Natural killer cell (primary cell): Measurements from ENCODE around the gene PXDN. TPM values are rescaled to one million over a fixed set of nuclear protein-coding genes. Genes with fewer than 3 reads are reported as not detected.

Experiments used
- ATAC-seq, 3 donors: fragments of 150-1000 bp in 2 of 3; fragments of 200-7000 bp in 1 of 3; cut with Tn5 transposase; 1 replicate in 1 of 3; 2 replicates in 2 of 3; pipeline ENCODE4 v1.10.0; 2021; ENCODE audit warnings: mild to moderate bottlenecking in 2 of 3, moderate library complexity in 2 of 3
- DNase-seq, 2 donors: peaks; one replicate each; pipeline versions ENCODE4 v3.0.0 to v3.0.0-alpha.2; 2013 to 2021; ENCODE audit warnings: mixed read lengths in 1 of 2
- H3K27ac ChIP-seq: one replicate; pipeline ENCODE4 v1.5.1; 2013; ENCODE audit warnings: mild to moderate bottlenecking, low read length
- H3K27me3 ChIP-seq: one replicate; pipeline ENCODE4 v1.6.1; 2013; ENCODE audit warnings: low read length; ENCODE audit not compliant: control insufficient read depth, insufficient read depth
- H3K36me3 ChIP-seq: one replicate; pipeline ENCODE4 v1.6.1; 2013; ENCODE audit warnings: low read length; ENCODE audit not compliant: control insufficient read depth, insufficient read depth
- H3K4me1 ChIP-seq: one replicate; pipeline ENCODE4 v1.6.1; 2013; ENCODE audit warnings: low read length; ENCODE audit not compliant: control insufficient read depth, insufficient read depth
- H3K4me3 ChIP-seq: one replicate; pipeline ENCODE4 v1.5.1; 2013; ENCODE audit warnings: low read length
- H3K9me3 ChIP-seq: one replicate; pipeline ENCODE4 v1.6.1; 2013; ENCODE audit warnings: low read length; ENCODE audit not compliant: control insufficient read depth, insufficient read depth
- H3K27ac Mint-ChIP-seq, 2 donors: one replicate each; pipeline ENCODE4 v1.8.0; 2022; ENCODE audit warnings: mild to moderate bottlenecking in 2 of 2, mixed read lengths in 2 of 2, moderate library complexity in 1 of 2
- H3K27me3 Mint-ChIP-seq, 2 donors: one replicate each; pipeline ENCODE4 v1.8.0; 2022; ENCODE audit warnings: low read depth in 2 of 2, mixed read lengths in 2 of 2
- H3K36me3 Mint-ChIP-seq: one replicate; pipeline ENCODE4 v1.8.0; 2022; ENCODE audit warnings: mixed read lengths
- H3K4me1 Mint-ChIP-seq, 2 donors: one replicate each; pipeline ENCODE4 v1.8.0; 2022; ENCODE audit warnings: mixed read lengths in 2 of 2
- H3K4me3 Mint-ChIP-seq: one replicate; pipeline ENCODE4 v1.8.0; 2022; ENCODE audit warnings: mild to moderate bottlenecking, moderate library complexity, mixed read lengths
- H3K9me3 Mint-ChIP-seq, 2 donors: one replicate each; pipeline ENCODE4 v1.8.0; 2022; ENCODE audit warnings: mixed read lengths in 2 of 2
- WGBS: methylation state at CpG from one replicate; pipeline ENCODE4 v1.1.7; 2013; ENCODE audit warnings: missing lambda C conversion rate; ENCODE audit not compliant: insufficient coverage; 5-methylcytosine and 5-hydroxymethylcytosine counted together
- intact Hi-C: fragments of 100-400 bp; cut with micrococcal nuclease; formaldehyde crosslinking; loops from one replicate; pipeline ENCODE4 v1.14.2; 2022
- total RNA-seq, 4 donors: library from RNA; stranded (reverse); fragments of 120-200 nt in 1 of 4; gene quantifications; one replicate each; pipeline versions ENCODE4 v1.2.3 to v1.2.4, GENCODE V29; 2013 to 2022
- TF ChIP-seq, protein P1 (sequence below): fragments of 200-600 bp; IDR thresholded peaks from one replicate; pipeline ENCODE4 v1.8.0; 2022; ENCODE audit warnings: antibody characterized with exemption

Gene PXDN
- total RNA-seq, 3 donors from 2014 or later (not counting 1 experiment from before 2014, with no cell fraction given): 2.1 to 3.7 (median 2.5) TPM

DNA sequence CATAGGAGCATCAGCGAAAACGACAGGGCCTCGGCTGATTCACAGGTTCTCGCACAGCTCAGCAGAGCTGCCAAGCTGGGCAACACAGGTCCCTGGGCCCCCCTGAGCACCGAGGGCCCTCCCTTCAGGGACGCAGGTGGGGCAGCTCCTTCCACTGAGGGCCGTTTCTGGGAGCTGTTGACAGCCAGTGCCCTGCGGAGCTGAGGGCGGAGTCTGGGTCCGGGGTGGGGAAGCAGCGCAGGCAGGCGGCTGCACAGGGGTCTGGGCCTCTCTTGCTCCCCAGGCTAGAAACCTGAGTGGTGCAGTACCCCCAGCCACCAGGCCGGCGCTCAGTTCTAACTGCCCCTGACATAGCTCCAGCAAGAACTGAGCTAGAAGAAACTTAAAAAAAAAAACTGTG lies 65.7 kb downstream of the PXDN start:
- H3K36me3 ChIP-seq: no peaks in the 10 kb centered on the region
- no peaks in the 10 kb centered on the region for H3K27me3 Mint-ChIP-seq
- H3K36me3 Mint-ChIP-seq: no peaks in the 10 kb centered on the region
- WGBS: 96% methylated on average over 14 of the region's 14 CpGs
- H3K27ac ChIP-seq: no peak overlapping the region
- no peaks in the 10 kb centered on the region for H3K27me3 ChIP-seq
- no peak for DNase-seq
- no peak for ATAC-seq
- TF ChIP-seq, protein P1, sequence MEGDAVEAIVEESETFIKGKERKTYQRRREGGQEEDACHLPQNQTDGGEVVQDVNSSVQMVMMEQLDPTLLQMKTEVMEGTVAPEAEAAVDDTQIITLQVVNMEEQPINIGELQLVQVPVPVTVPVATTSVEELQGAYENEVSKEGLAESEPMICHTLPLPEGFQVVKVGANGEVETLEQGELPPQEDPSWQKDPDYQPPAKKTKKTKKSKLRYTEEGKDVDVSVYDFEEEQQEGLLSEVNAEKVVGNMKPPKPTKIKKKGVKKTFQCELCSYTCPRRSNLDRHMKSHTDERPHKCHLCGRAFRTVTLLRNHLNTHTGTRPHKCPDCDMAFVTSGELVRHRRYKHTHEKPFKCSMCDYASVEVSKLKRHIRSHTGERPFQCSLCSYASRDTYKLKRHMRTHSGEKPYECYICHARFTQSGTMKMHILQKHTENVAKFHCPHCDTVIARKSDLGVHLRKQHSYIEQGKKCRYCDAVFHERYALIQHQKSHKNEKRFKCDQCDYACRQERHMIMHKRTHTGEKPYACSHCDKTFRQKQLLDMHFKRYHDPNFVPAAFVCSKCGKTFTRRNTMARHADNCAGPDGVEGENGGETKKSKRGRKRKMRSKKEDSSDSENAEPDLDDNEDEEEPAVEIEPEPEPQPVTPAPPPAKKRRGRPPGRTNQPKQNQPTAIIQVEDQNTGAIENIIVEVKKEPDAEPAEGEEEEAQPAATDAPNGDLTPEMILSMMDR: no peak
- no peaks in the 10 kb centered on the region for H3K9me3 Mint-ChIP-seq
- H3K4me1 ChIP-seq: no peaks in the 10 kb centered on the region
- no peak overlapping the region for H3K4me3 ChIP-seq
- no peaks in the 10 kb centered on the region for H3K4me1 Mint-ChIP-seq
- intact Hi-C loops: no loop called here
- no peak overlapping the region for H3K27ac Mint-ChIP-seq
- H3K9me3 ChIP-seq: no peaks in the 10 kb centered on the region
- H3K4me3 Mint-ChIP-seq: no peak overlapping the region

DNA sequence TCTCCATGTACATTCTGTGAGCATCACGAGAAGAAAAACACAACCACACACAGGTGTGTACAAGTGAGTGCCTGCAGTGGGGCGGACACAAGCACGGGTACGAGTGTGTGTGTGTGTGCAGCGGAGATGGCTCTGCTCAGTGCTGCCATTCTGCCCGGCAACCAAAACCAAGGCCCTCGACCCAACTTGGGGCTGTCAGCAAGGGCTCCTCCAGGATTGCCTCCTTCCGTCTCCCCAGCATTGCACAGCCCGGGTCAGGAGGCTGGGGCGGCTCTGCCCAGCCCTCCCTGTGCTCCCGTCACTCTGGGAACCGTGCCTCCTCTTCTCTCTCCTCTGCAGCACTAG lies 66.5 kb downstream of the PXDN start:
- intact Hi-C loops: no loop called here
- H3K27me3 Mint-ChIP-seq: no peaks in the 10 kb centered on the region
- WGBS: 92% methylated on average over 12 of the region's 12 CpGs
- TF ChIP-seq, protein P1: no peak
- ATAC-seq (no peak), DNase-seq (no peak)
- H3K27ac Mint-ChIP-seq: no peak overlapping the region
- H3K9me3 Mint-ChIP-seq: no peaks in the 10 kb centered on the region
- no peaks in the 10 kb centered on the region for H3K4me1 ChIP-seq
- H3K4me1 Mint-ChIP-seq: no peaks in the 10 kb centered on the region
- no peaks in the 10 kb centered on the region for H3K9me3 ChIP-seq
- H3K36me3 Mint-ChIP-seq: no peaks in the 10 kb centered on the region
- no peaks in the 10 kb centered on the region for H3K36me3 ChIP-seq
- no peak overlapping the region for H3K27ac ChIP-seq
- H3K27me3 ChIP-seq: no peaks in the 10 kb centered on the region
- H3K4me3 ChIP-seq: no peak overlapping the region
- no peak overlapping the region for H3K4me3 Mint-ChIP-seq

DNA sequence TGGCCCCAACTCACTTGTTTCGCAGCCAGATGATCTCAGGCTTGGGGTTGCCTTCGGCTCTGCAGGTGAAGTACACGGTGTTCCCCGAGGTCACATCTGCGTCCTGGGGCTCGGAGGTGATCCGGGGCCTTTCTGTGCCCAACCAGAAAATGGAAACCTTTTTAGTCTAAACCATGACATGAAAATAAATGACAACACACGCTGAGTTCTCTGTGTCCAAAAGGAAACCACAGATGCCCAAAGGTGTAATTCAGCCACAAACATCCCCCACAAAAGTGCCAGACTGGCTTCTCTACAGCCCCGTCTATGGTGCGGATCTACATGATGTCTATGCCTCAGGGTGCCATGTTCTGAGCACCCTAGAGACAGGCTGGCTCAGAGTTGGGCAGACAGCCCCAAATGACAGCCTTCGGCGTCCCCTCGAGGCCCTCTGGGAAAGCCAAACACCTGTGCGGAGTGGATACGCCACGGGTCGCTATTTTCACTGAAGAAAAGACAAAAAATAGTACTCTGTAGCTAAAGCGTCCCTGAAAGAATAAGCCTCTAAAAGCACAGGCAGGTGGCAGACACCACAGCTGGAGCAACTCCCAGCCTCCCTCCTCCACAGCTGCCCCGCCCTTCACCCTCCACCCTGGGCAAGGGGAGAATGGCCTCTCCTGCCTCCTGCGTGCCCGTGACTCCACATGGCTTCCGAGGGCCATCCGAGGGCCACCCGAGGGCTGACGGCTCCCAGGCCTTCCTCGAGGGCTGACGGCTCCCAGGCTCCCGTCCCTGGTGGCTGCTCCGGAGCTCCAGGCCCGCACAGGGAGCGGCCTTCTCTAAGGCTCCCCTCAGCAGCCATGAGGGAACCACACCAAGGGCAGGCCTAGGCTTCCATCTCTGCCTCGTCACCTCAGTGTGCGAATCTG lies 67.1 kb downstream of the PXDN start:
- DNase-seq (no peak), ATAC-seq (no peak)
- no peaks in the 10 kb centered on the region for H3K9me3 ChIP-seq
- no peaks in the 10 kb centered on the region for H3K36me3 Mint-ChIP-seq
- H3K4me1 Mint-ChIP-seq: no peaks in the 10 kb centered on the region
- no peaks in the 10 kb centered on the region for H3K4me1 ChIP-seq
- TF ChIP-seq, protein P1: no peak
- no peak overlapping the region for H3K27ac Mint-ChIP-seq
- no peak overlapping the region for H3K4me3 ChIP-seq
- no peaks in the 10 kb centered on the region for H3K27me3 ChIP-seq
- H3K27me3 Mint-ChIP-seq: no peaks in the 10 kb centered on the region
- no peaks in the 10 kb centered on the region for H3K9me3 Mint-ChIP-seq
- H3K4me3 Mint-ChIP-seq: no peak overlapping the region
- no peaks in the 10 kb centered on the region for H3K36me3 ChIP-seq
- no peak overlapping the region for H3K27ac ChIP-seq
- 89% methylated on average over 33 of the region's 33 CpGs for WGBS
- intact Hi-C loops: no loop called here
